ENCODE data around the gene TRIM33. TPM values are rescaled to one million over a fixed set of nuclear protein-coding genes. Genes with fewer than 3 reads are reported as not detected.
"Not testable (repeated sequence)": the region's sequence is repeated elsewhere in the genome, so short reads cannot be mapped to it uniquely, and the experiment has no call there.

Gene TRIM33
- total RNA-seq, 4 donors from 2014 or later = 26.7 to 49.0 (median 34.5) TPM

DNA sequence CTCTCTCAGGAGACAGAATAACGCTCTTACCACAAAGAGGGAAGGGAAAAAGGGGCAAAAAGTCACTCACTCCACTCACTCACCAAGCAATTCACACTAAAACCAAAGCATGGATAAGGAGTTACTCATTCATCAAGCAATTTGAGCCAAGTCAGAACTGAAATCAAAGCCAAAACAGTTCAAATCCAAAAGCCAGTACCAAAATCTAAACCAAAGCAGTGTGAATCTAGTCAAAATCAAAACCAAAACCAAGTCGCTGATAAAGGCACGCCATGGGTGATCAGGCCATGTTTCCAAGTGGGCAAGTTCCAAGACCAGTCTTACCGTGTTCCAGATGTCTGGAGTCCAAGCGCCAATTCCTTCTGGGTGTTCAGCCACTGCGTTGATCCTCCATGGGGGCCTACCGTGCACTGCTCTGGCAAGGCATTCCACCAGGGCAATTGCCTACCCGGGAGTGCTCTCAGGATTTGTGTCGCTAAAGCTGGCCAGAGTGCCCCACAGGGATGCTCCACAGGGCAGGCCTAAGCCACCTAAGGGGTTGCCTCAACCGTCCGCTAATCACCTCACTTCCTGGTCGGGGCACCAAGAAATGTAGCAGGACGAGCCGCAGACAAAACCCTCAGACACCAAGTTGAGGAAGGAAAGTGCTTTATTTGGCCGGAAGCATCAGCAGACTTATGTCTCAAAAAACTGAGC lies 142.3 kb downstream of the TRIM33 start:
- ATAC-seq = no peak
- WGBS, 2 donors (ENCODE audit: low coverage in 1 of 2) = 94 to 100% methylated on average over 4 to 7 of the region's 15 CpGs
- peaks cover 0 to 38% (median 6%) of the 10 kb centered on the region in 3 donors for H3K4me1 ChIP-seq
- TF ChIP-seq POLR2A (IDR thresholded peaks at IDR 0.05) = no peak
- no peak for TF ChIP-seq POLR2AphosphoS5 (IDR thresholded peaks at IDR 0.05)
- TF ChIP-seq EP300 (IDR thresholded peaks at IDR 0.05) = no peak
- TF ChIP-seq, protein P1, sequence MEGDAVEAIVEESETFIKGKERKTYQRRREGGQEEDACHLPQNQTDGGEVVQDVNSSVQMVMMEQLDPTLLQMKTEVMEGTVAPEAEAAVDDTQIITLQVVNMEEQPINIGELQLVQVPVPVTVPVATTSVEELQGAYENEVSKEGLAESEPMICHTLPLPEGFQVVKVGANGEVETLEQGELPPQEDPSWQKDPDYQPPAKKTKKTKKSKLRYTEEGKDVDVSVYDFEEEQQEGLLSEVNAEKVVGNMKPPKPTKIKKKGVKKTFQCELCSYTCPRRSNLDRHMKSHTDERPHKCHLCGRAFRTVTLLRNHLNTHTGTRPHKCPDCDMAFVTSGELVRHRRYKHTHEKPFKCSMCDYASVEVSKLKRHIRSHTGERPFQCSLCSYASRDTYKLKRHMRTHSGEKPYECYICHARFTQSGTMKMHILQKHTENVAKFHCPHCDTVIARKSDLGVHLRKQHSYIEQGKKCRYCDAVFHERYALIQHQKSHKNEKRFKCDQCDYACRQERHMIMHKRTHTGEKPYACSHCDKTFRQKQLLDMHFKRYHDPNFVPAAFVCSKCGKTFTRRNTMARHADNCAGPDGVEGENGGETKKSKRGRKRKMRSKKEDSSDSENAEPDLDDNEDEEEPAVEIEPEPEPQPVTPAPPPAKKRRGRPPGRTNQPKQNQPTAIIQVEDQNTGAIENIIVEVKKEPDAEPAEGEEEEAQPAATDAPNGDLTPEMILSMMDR (IDR thresholded peaks at IDR 0.05) = no peak
- peak overlapping the region in 3 of 4 donors; percentile 68 to 74 (median 69) for H3K27ac ChIP-seq
- H3K36me3 ChIP-seq = no peaks in the 10 kb centered on the region
- peaks cover 0 to 11% (median 0%) of the 10 kb centered on the region in 3 donors for H3K9me3 ChIP-seq
- H3K27me3 ChIP-seq = no peaks in the 10 kb centered on the region
- no peak overlapping the region for H3K4me3 ChIP-seq

DNA sequence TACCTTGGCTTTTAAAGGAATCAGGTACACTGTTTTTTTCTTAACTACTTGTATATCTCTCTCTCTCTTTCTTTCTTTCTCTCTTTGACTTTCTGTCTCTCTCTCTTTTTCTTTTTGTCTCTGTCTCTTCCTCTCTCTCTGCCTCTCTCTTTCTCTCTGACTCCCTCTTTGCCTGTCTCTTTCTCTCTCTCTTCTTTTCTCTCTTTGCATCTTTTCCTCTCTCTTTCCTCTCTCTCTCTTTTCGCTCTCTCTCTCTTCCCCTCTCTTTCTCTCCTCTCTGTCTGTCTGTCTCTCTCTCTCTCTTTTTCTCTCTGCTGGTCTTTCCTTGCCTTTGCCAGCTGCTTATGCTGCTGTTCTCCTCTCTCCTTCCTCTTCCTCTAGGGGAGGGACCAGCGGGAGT lies 143.2 kb downstream of the TRIM33 start:
- TF ChIP-seq EP300 (IDR thresholded peaks at IDR 0.05) = no peak
- TF ChIP-seq POLR2A (IDR thresholded peaks at IDR 0.05) = no peak
- no peak for TF ChIP-seq POLR2AphosphoS5 (IDR thresholded peaks at IDR 0.05)
- TF ChIP-seq, protein P1 (IDR thresholded peaks at IDR 0.05) = no peak
- ATAC-seq = no peak
- 76 to 86% methylated on average over 2 of the region's 2 CpGs for WGBS, 2 donors (ENCODE audit: low coverage in 1 of 2)
- Histone ChIP-seq H3K4me3 (no peak overlapping the region), H3K27me3 (no peaks in the 10 kb centered on the region), H3K36me3 (no peaks in the 10 kb centered on the region), H3K4me1 (peaks cover 0 to 38% (median 6%) of the 10 kb centered on the region in 3 donors), H3K27ac (peak overlapping the region in 2 of 4 donors; percentile 69 to 74), H3K9me3 (peaks cover 0 to 20% (median 0%) of the 10 kb centered on the region in 3 donors)

DNA sequence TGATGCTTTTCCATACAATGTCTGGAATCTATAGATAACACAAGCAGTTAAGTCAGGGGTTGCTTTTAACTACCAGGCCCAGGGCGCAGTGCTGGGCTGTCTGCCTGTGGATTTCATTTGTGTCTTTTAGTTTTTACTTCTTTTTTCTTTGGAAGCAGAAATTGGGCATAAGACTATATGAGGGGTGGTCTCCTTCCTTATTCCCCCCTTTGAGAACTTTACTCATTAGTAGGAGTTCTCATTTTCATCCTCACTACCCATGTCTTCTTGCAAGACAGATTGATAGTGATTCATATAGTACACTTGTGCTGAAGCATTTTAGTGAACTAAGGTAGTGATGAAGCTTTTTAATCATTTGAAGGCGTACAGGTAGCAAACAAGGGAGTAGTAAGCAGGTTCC lies 147.8 kb downstream of the TRIM33 start:
- H3K36me3 ChIP-seq, H3K4me1 ChIP-seq, H3K27ac ChIP-seq, ATAC-seq, H3K27me3 ChIP-seq, H3K4me3 ChIP-seq: not testable (repeated sequence)
- H3K9me3 ChIP-seq = peaks cover 0 to 30% (median 0%) of the 10 kb centered on the region in 3 donors
- 82 to 83% methylated on average over 2 of the region's 2 CpGs for WGBS, 2 donors (ENCODE audit: low coverage in 1 of 2)

DNA sequence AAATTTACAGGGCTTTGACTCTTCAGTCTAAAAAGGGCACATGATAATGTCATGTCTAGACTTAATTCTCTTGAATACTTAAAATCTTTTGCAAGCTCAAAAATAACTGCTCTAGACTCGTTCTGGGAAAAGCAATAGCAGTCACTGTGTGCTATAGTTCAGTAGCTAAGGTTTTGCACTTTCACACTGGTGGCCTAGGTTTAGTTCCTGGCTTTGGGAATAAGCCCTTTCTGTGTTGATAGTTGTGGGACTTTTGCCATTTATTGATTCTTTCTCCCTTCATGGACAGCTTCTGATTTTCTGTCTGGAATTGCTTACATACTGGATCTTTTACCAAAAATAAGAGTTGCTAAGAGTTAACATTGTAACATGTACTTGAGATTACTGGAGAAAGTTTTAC lies 151.2 kb downstream of the TRIM33 start:
- H3K4me1 ChIP-seq = no peaks in the 10 kb centered on the region
- WGBS, 2 donors (ENCODE audit: low coverage in 1 of 2) = 25 to 36% methylated on average over 1 of the region's 1 CpG
- no peak for TF ChIP-seq EP300 (IDR thresholded peaks at IDR 0.05)
- no peak for TF ChIP-seq POLR2AphosphoS5 (IDR thresholded peaks at IDR 0.05)
- no peak for TF ChIP-seq POLR2A (IDR thresholded peaks at IDR 0.05)
- TF ChIP-seq, protein P1 (IDR thresholded peaks at IDR 0.05) = no peak
- H3K27ac ChIP-seq = no peak overlapping the region
- peaks cover 0 to 30% (median 0%) of the 10 kb centered on the region in 3 donors for H3K9me3 ChIP-seq
- no peak overlapping the region for H3K4me3 ChIP-seq
- ATAC-seq = no peak
- H3K36me3 ChIP-seq = no peaks in the 10 kb centered on the region
- H3K27me3 ChIP-seq = no peaks in the 10 kb centered on the region

DNA sequence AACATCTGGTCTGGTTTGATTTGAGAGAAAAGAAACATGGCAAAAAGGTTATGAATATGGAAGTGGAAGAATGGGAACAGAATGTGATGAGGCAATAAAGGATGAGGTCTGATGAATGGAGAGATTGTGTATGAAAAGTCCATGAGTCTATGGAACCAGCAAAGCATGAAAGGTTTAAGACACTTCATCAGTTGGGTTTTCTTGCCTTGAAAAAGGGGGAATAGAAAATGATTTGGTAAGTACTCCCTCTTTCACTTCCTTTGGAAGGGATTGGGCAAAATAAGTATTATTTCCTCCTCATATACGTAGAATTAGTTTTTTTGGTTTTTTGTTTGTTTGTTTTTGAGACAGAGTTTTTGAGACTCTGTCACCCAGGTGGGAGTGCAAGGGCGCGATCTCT lies 155.8 kb downstream of the TRIM33 start:
- WGBS, 2 donors (ENCODE audit: low coverage in 1 of 2) = 96 to 100% methylated on average over 1 to 3 of the region's 3 CpGs
- peaks cover 0 to 16% (median 7%) of the 10 kb centered on the region in 3 donors for H3K4me1 ChIP-seq
- no peak overlapping the region for H3K4me3 ChIP-seq
- H3K9me3 ChIP-seq = no peaks in the 10 kb centered on the region
- no peak for TF ChIP-seq EP300 (IDR thresholded peaks at IDR 0.05)
- no peak for TF ChIP-seq POLR2AphosphoS5 (IDR thresholded peaks at IDR 0.05)
- H3K27me3 ChIP-seq = no peaks in the 10 kb centered on the region
- H3K27ac ChIP-seq = no peak overlapping the region
- no peak for ATAC-seq
- no peaks in the 10 kb centered on the region for H3K36me3 ChIP-seq

DNA sequence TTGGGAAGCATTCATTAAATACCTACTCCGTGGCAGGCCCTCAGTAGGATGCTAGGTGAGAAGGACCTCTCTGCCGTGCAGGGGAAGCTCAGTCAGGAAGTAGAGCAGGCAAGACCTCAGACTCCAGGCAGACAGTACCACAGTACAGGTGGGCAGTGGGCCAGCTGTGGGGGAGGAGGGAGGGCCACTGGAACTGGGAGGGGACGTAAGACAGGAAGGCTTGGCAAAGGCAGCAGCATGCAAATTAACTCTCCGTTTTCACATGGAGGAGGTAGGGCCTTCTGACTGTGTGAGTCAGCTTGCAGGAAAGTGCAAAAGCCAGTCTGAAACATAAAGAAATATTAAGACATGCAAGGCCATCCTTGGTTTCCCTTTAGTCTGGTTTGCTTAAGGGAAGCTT lies 157.7 kb downstream of the TRIM33 start:
- Histone ChIP-seq H3K9me3 (no peaks in the 10 kb centered on the region), H3K4me3 (no peak overlapping the region), H3K36me3 (no peaks in the 10 kb centered on the region), H3K4me1 (peaks cover 0 to 16% (median 7%) of the 10 kb centered on the region in 3 donors), H3K27me3 (no peaks in the 10 kb centered on the region), H3K27ac (peak overlapping the region in 1 of 4 donors; percentile 31)
- ATAC-seq = peak; percentile 79
- TF ChIP-seq, protein P1 (IDR thresholded peaks at IDR 0.05) = no peak
- TF ChIP-seq POLR2A (IDR thresholded peaks at IDR 0.05) = no peak
- no peak for TF ChIP-seq POLR2AphosphoS5 (IDR thresholded peaks at IDR 0.05)
- no peak for TF ChIP-seq EP300 (IDR thresholded peaks at IDR 0.05)
- WGBS, 2 donors (ENCODE audit: low coverage in 1 of 2) = 15 to 29% methylated on average over 4 of the region's 4 CpGs

Measured in gastroesophageal sphincter (tissue), 4 donors.